Activated CD8-positive, alpha-beta memory T cell treated with anti-CD3 and anti-CD28 coated beads, Interleukin-2, amount 10 ng/mL, durations not matched to agents 7 days and 5 days (primary cell): ENCODE data around the gene HAO2. TPM values are rescaled to one million over a fixed set of nuclear protein-coding genes. Genes with fewer than 3 reads are reported as not detected.
"Not testable (repeated sequence)": the region's sequence is repeated elsewhere in the genome, so short reads cannot be mapped to it uniquely, and the experiment has no call there.

ENCODE experiments used
- ATAC-seq: fragments of 150-1000 bp; cut with Tn5 transposase; one replicate; pipeline ENCODE4 v1.10.0; 2021; ENCODE audit warnings: moderate library complexity
- CTCF ChIA-PET: fragments of 350-600 bp; sonication (Branson Sonifier 250); formaldehyde crosslinking; loops from one replicate; lab custom pipeline; 2021; ENCODE audit warnings: antibody characterized with exemption; lab: Charles Lee
- DNase-seq: peaks from one replicate; pipeline ENCODE4 v3.0.0-alpha.2; 2020
- H3K27ac Mint-ChIP-seq: one replicate; pipeline ENCODE4 v1.8.0; 2021; ENCODE audit warnings: mild to moderate bottlenecking, mixed read lengths
- H3K27me3 Mint-ChIP-seq: one replicate; pipeline ENCODE4 v1.8.0; 2021; ENCODE audit warnings: mixed read lengths
- H3K36me3 Mint-ChIP-seq: one replicate; pipeline ENCODE4 v1.8.0; 2021; ENCODE audit warnings: mild to moderate bottlenecking, mixed read lengths
- H3K4me1 Mint-ChIP-seq: one replicate; pipeline ENCODE4 v1.8.0; 2021; ENCODE audit warnings: mixed read lengths
- H3K4me3 Mint-ChIP-seq: one replicate; pipeline ENCODE4 v1.8.0; 2021; ENCODE audit warnings: mild to moderate bottlenecking, moderate library complexity, mixed read lengths
- H3K9me3 Mint-ChIP-seq: one replicate; pipeline ENCODE4 v1.8.0; 2022; ENCODE audit warnings: low read depth, mixed read lengths
- total RNA-seq, 2 experiments: library from RNA; stranded (reverse); gene quantifications; one replicate each; pipeline ENCODE4 v1.2.3, GENCODE V29; 2021

The HAO2 gene
- total RNA-seq, 2 experiments from 2014 or later: not detected

GRCh38 chr1:119375366-119375765, 6.8 kb downstream of the HAO2 start:
- Mint-ChIP-seq H3K36me3 (no peaks in the 10 kb centered on the region), H3K9me3 (no peaks in the 10 kb centered on the region), H3K27me3 (peaks cover 14% of the 10 kb centered on the region), H3K4me1 (no peaks in the 10 kb centered on the region), H3K27ac (no peak overlapping the region), H3K4me3 (no peak overlapping the region)
- DNase-seq (no peak), ATAC-seq (no peak)
- CTCF ChIA-PET: interaction anchor here (1.1 kb wide), 1 partner anchor 100 kb away, joined by 3 read pairs; no protein-coding TSS in a partner anchor

- no peaks in the 10 kb centered on the region for H3K9me3 Mint-ChIP-seq
- peaks cover 14% of the 10 kb centered on the region for H3K27me3 Mint-ChIP-seq
- CTCF ChIA-PET: no interaction called here
- H3K4me3 Mint-ChIP-seq: no peak overlapping the region
- no peaks in the 10 kb centered on the region for H3K4me1 Mint-ChIP-seq
- DNase-seq (no peak), ATAC-seq (no peak)
- H3K27ac Mint-ChIP-seq: no peak overlapping the region
- no peaks in the 10 kb centered on the region for H3K36me3 Mint-ChIP-seq
Measured at GRCh38 chr1:119376594-119376993, 8.0 kb downstream of the HAO2 start.

- CTCF ChIA-PET: interaction anchor here (1.3 kb wide), 1 partner anchor 102 kb away, joined by 3 read pairs; no protein-coding TSS in a partner anchor
- not testable (repeated sequence) for H3K9me3 Mint-ChIP-seq, H3K27ac Mint-ChIP-seq, H3K36me3 Mint-ChIP-seq, H3K4me1 Mint-ChIP-seq, DNase-seq, H3K4me3 Mint-ChIP-seq, ATAC-seq
- peaks cover 10% of the 10 kb centered on the region for H3K27me3 Mint-ChIP-seq
Measured at GRCh38 chr1:119377594-119377993, 9.0 kb downstream of the HAO2 start.

GRCh38 chr1:119379117-119379516, 10.5 kb downstream of the HAO2 start:
- no peaks in the 10 kb centered on the region for H3K4me1 Mint-ChIP-seq
- H3K36me3 Mint-ChIP-seq: no peaks in the 10 kb centered on the region
- DNase-seq: no peak
- ATAC-seq: no peak
- H3K9me3 Mint-ChIP-seq: no peaks in the 10 kb centered on the region
- no peak overlapping the region for H3K4me3 Mint-ChIP-seq
- peaks cover 4% of the 10 kb centered on the region for H3K27me3 Mint-ChIP-seq
- no peak overlapping the region for H3K27ac Mint-ChIP-seq
- CTCF ChIA-PET: no interaction called here

GRCh38 chr1:119380304-119380703, 11.7 kb downstream of the HAO2 start:
- H3K4me3 Mint-ChIP-seq: no peak overlapping the region
- DNase-seq: no peak
- H3K9me3 Mint-ChIP-seq: no peaks in the 10 kb centered on the region
- H3K4me1 Mint-ChIP-seq: no peaks in the 10 kb centered on the region
- ATAC-seq: no peak
- H3K36me3 Mint-ChIP-seq: no peaks in the 10 kb centered on the region
- H3K27me3 Mint-ChIP-seq: no peaks in the 10 kb centered on the region
- CTCF ChIA-PET: no interaction called here
- no peak overlapping the region for H3K27ac Mint-ChIP-seq

GRCh38 chr1:119380983-119381662, 12.5 kb downstream of the HAO2 start:
- CTCF ChIA-PET: no interaction called here
- H3K27me3 Mint-ChIP-seq: no peaks in the 10 kb centered on the region
- ATAC-seq (no peak), DNase-seq (no peak)
- no peaks in the 10 kb centered on the region for H3K9me3 Mint-ChIP-seq
- no peak overlapping the region for H3K4me3 Mint-ChIP-seq
- H3K27ac Mint-ChIP-seq: no peak overlapping the region
- no peaks in the 10 kb centered on the region for H3K36me3 Mint-ChIP-seq
- no peaks in the 10 kb centered on the region for H3K4me1 Mint-ChIP-seq

DNA sequence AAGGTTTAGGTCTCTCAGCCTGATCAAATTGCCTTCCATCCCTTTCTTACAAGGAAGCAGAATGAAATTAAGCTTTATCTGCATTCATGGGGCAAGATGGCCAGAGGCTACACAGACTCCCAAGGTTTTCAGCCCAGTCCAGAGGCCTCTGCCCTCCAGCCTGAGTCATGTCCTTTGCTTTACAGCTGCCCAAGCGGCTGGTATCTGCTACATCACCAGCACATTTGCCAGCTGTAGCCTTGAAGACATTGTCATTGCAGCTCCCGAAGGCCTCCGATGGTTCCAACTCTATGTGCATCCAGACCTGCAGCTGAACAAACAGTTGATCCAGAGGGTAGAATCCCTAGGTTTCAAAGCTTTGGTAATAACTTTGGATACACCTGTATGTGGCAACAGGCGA, 16.0 kb downstream of the HAO2 start:
- Mint-ChIP-seq H3K36me3 (no peaks in the 10 kb centered on the region), H3K27ac (no peak overlapping the region), H3K4me3 (no peak overlapping the region), H3K4me1 (no peaks in the 10 kb centered on the region), H3K27me3 (peaks cover 2% of the 10 kb centered on the region), H3K9me3 (no peaks in the 10 kb centered on the region)
- DNase-seq (no peak), ATAC-seq (no peak)
- CTCF ChIA-PET: no interaction called here

DNA sequence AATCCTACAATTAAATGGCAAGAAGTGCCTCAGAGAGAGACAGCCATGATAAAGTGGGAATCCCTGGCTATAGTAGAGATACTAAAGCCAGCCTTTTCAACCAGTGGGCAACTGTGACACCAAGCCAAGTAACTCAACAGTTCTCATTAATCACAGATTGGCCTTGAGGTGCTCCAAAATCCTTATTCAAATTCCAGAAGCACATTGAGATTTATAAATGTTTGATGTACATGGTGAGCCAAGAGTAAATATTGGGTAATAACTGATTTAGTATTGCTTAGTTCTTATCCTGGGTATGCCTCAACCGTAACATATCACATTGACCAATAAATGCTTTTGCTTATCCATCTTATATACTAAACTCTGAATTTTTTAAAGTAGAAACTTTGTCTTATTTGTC, 17.1 kb downstream of the HAO2 start:
- Mint-ChIP-seq H3K27ac (no peak overlapping the region), H3K36me3 (no peaks in the 10 kb centered on the region), H3K4me3 (no peak overlapping the region), H3K9me3 (no peaks in the 10 kb centered on the region), H3K27me3 (peaks cover 2% of the 10 kb centered on the region), H3K4me1 (no peaks in the 10 kb centered on the region)
- ATAC-seq: no peak
- CTCF ChIA-PET: interaction anchor here (1.3 kb wide), 1 partner anchor 13 kb away, joined by 3 read pairs; no protein-coding TSS in a partner anchor
- DNase-seq: no peak

DNA sequence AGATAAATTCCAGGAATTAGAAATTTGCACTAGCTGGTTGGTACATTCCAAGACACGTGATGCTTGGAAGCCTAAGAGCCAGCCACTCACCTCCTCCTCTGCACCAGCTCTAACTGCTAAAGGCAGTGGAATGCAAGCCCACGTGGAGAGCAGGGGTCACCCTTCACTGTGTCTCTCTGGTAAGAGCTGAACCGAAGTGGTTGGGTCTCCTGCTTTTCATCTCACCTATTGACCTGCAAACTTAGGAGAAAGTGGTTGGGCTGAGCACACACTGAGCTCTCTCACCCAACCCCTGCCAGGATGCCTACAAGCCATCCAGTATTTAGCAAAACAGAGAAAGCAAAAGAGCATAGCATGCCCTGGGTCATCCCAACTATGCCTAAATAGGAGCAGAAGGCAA, 19.3 kb downstream of the HAO2 start:
- Mint-ChIP-seq H3K9me3 (no peaks in the 10 kb centered on the region), H3K36me3 (no peaks in the 10 kb centered on the region), H3K27me3 (peaks cover 2% of the 10 kb centered on the region), H3K4me1 (no peaks in the 10 kb centered on the region), H3K27ac (no peak overlapping the region), H3K4me3 (no peak overlapping the region)
- DNase-seq (no peak), ATAC-seq (no peak)
- CTCF ChIA-PET: no interaction called here

GRCh38 chr1:119388450-119388849, 19.9 kb downstream of the HAO2 start:
- H3K27ac Mint-ChIP-seq: no peak overlapping the region
- no peaks in the 10 kb centered on the region for H3K4me1 Mint-ChIP-seq
- CTCF ChIA-PET: no interaction called here
- peaks cover 2% of the 10 kb centered on the region for H3K27me3 Mint-ChIP-seq
- DNase-seq (no peak), ATAC-seq (no peak)
- no peaks in the 10 kb centered on the region for H3K9me3 Mint-ChIP-seq
- no peak overlapping the region for H3K4me3 Mint-ChIP-seq
- H3K36me3 Mint-ChIP-seq: no peaks in the 10 kb centered on the region

GRCh38 chr1:119390526-119390925, 21.9 kb downstream of the HAO2 start:
- Mint-ChIP-seq H3K4me1 (no peaks in the 10 kb centered on the region), H3K27ac (no peak overlapping the region), H3K4me3 (no peak overlapping the region), H3K27me3 (peaks cover 2% of the 10 kb centered on the region), H3K36me3 (no peaks in the 10 kb centered on the region), H3K9me3 (no peaks in the 10 kb centered on the region)
- ATAC-seq (no peak), DNase-seq (no peak)
- CTCF ChIA-PET: no interaction called here

- Mint-ChIP-seq H3K4me1 (no peaks in the 10 kb centered on the region), H3K27ac (no peak overlapping the region), H3K27me3 (peaks cover 2% of the 10 kb centered on the region), H3K36me3 (no peaks in the 10 kb centered on the region), H3K9me3 (no peaks in the 10 kb centered on the region), H3K4me3 (no peak overlapping the region)
- CTCF ChIA-PET: no interaction called here
- ATAC-seq: no peak
- DNase-seq: no peak
Measured at GRCh38 chr1:119391749-119392148, 23.2 kb downstream of the HAO2 start.

DNA sequence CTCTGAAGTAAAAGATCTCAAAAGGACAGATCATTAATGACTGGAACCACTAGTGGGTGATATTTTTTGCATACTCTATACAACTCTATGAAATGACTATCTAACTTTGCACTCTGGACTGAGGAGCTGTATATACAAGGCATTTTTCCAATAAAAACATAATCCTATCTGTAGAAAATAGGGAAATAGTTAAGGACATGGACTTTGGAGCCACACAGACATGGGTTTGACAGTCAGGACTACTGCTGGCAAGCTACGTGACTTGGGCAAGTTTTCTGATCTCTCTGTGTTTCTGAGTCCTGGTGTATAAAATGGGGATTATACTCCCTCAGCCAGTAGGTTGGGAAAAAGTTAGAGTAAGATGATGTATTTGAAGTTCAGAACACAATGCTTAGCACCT, 25.5 kb downstream of the HAO2 start:
- no peak overlapping the region for H3K27ac Mint-ChIP-seq
- H3K27me3 Mint-ChIP-seq: peaks cover 2% of the 10 kb centered on the region
- DNase-seq (no peak), ATAC-seq (no peak)
- H3K4me3 Mint-ChIP-seq: no peak overlapping the region
- no peaks in the 10 kb centered on the region for H3K4me1 Mint-ChIP-seq
- CTCF ChIA-PET: no interaction called here
- no peaks in the 10 kb centered on the region for H3K9me3 Mint-ChIP-seq
- no peaks in the 10 kb centered on the region for H3K36me3 Mint-ChIP-seq

GRCh38 chr1:119396982-119397381, 28.4 kb downstream of the HAO2 start:
- Mint-ChIP-seq H3K27me3 (no peaks in the 10 kb centered on the region), H3K9me3 (no peaks in the 10 kb centered on the region), H3K27ac (no peak overlapping the region), H3K4me3 (no peak overlapping the region), H3K4me1 (no peaks in the 10 kb centered on the region), H3K36me3 (no peaks in the 10 kb centered on the region)
- ATAC-seq: no peak
- DNase-seq: no peak
- CTCF ChIA-PET: no interaction called here
